NCI-H446 (cell line): ENCODE results near the gene KLF16.
A peak's percentile ranks its signal among the peaks of the same experiment; 100 is the strongest.
"Not testable (repeated sequence)": the region's sequence is repeated elsewhere in the genome, so short reads cannot be mapped to it uniquely, and the experiment has no call there.

ENCODE experiments used
- DNase-seq, 2 experiments: peaks; one replicate each; lab custom pipeline; 2025; lab: John Stamatoyannopoulos, UW

Gene KLF16

GRCh38 chr19:1863328-1863637 is at the start of gene KLF16:
TSS of gene KLF16 (minus strand) at chr19:1863579. CDS start at chr19:1863497, 82 bp downstream.
- DNase-seq: no peak

GRCh38 chr19:1912760-1913505 is 49.6 kb upstream of the KLF16 start:
- no peak for DNase-seq

- no peak for DNase-seq
Measured at GRCh38 chr19:1911995-1912394, 48.6 kb upstream of the KLF16 start.

- DNase-seq: no peak
Measured at GRCh38 chr19:1911098-1911497, 47.7 kb upstream of the KLF16 start.

GRCh38 chr19:1910177-1910576 is 46.8 kb upstream of the KLF16 start:
- DNase-seq: no peak

- no peak for DNase-seq
Measured at GRCh38 chr19:1909761-1910080, 46.3 kb upstream of the KLF16 start.

GRCh38 chr19:1908364-1908678 is 44.9 kb upstream of the KLF16 start:
- DNase-seq: no peak

GRCh38 chr19:1907563-1908363 is 44.4 kb upstream of the KLF16 start:
- no peak for DNase-seq

GRCh38 chr19:1906985-1907562 is 43.7 kb upstream of the KLF16 start:
- no peak for DNase-seq

- DNase-seq: no peak
Measured at GRCh38 chr19:1905863-1906375, 42.5 kb upstream of the KLF16 start.

- peak; percentile 98 to 100 for DNase-seq
Measured at GRCh38 chr19:1905110-1905862, 41.9 kb upstream of the KLF16 start, which contains the start of the genes ADAT3 and SCAMP4. TSS of gene ADAT3 (plus strand) at chr19:1905399. CDS start at chr19:1912048, 6,649 bp downstream. TSS of gene SCAMP4 (plus strand) at chr19:1905399. CDS start at chr19:1915020, 9,621 bp downstream.

GRCh38 chr19:1904860-1905109 is 41.4 kb upstream of the KLF16 start:
- DNase-seq: no peak

GRCh38 chr19:1902923-1903322 is 39.5 kb upstream of the KLF16 start:
- no peak for DNase-seq

- no peak for DNase-seq
Measured at GRCh38 chr19:1901940-1902404, 38.6 kb upstream of the KLF16 start.

GRCh38 chr19:1896508-1896907 is 33.1 kb upstream of the KLF16 start:
- DNase-seq: no peak

- no peak for DNase-seq
Measured at GRCh38 chr19:1893791-1894190, 30.4 kb upstream of the KLF16 start.

GRCh38 chr19:1889907-1890306 is 26.5 kb upstream of the KLF16 start:
- no peak for DNase-seq

GRCh38 chr19:1888385-1888784 is 25.0 kb upstream of the KLF16 start:
- no peak for DNase-seq

- not testable (repeated sequence) for DNase-seq
Measured at GRCh38 chr19:1886360-1886759, 23.0 kb upstream of the KLF16 start.

- DNase-seq: peak; percentile 88 to 98
Measured at GRCh38 chr19:1885398-1886119, 22.2 kb upstream of the KLF16 start, which contains the start of gene ABHD17A. TSS of gene ABHD17A (minus strand) at chr19:1885496. CDS start at chr19:1881566, 3,930 bp downstream.

- no peak for DNase-seq
Measured at GRCh38 chr19:1884719-1885334, 21.4 kb upstream of the KLF16 start.
